Measurements from ENCODE around the gene HOXD8.

GRCh38 chr2:176165370-176166050 lies 36.0 kb downstream of the HOXD8 start:
- TF ChIP-seq POLR2A (IDR thresholded peaks at IDR 0.05) (no peak), CTCF (IDR thresholded peaks at IDR 0.05) (no peak), POLR2AphosphoS5 (IDR thresholded peaks at IDR 0.05) (no peak), EP300 (IDR thresholded peaks at IDR 0.05) (no peak)

Data from suprapubic skin (tissue), 4 donors.